Astrocyte of the spinal cord (primary cell): ENCODE results near the gene NUDT16.

Experiments
- DNase-seq: peaks from one replicate; pipeline ENCODE4 v3.0.0; 2011; ENCODE audit warnings: low read depth, low spot score
- H3K4me3 ChIP-seq: 2 replicates; pipeline ENCODE4 v1.5.1; 2011; ENCODE audit warnings: low read depth, mild to moderate bottlenecking, low read length, moderate library complexity
- in situ Hi-C: cut with HindIII; loops from 2 replicates; pipeline ENCODE4 v1.10.0; 2017; ENCODE audit warnings: low sequenced_read_pairs
- TF ChIP-seq, protein P1 (sequence below): IDR thresholded peaks from 2 replicates; pipeline ENCODE4 v1.5.1; 2012; ENCODE audit warnings: low read depth, mild to moderate bottlenecking, low read length, inconsistent platforms

The NUDT16 gene

DNA sequence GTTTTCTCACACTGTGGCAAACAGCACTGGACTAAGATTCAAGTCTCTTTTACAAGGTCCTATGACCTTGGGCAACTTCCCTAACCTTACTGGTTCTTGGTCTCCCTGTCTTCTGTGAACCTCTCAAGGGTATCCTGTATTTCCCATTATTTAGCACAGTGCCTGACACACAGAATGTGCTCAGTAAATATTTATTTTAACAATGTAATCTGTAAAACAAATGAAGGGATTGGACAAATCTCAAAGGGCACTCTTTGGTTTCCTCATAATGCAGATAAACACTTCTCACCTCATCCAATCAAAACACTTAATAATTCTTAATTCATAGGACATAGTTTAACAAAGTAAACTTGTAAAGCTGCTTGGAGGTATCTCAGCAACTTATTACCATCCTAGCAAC is 12.8 kb downstream of the NUDT16 start:
- TF ChIP-seq, protein P1, sequence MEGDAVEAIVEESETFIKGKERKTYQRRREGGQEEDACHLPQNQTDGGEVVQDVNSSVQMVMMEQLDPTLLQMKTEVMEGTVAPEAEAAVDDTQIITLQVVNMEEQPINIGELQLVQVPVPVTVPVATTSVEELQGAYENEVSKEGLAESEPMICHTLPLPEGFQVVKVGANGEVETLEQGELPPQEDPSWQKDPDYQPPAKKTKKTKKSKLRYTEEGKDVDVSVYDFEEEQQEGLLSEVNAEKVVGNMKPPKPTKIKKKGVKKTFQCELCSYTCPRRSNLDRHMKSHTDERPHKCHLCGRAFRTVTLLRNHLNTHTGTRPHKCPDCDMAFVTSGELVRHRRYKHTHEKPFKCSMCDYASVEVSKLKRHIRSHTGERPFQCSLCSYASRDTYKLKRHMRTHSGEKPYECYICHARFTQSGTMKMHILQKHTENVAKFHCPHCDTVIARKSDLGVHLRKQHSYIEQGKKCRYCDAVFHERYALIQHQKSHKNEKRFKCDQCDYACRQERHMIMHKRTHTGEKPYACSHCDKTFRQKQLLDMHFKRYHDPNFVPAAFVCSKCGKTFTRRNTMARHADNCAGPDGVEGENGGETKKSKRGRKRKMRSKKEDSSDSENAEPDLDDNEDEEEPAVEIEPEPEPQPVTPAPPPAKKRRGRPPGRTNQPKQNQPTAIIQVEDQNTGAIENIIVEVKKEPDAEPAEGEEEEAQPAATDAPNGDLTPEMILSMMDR, result no peak
- DNase-seq, result no peak
- no peak overlapping the region for H3K4me3 ChIP-seq
- in situ Hi-C loops, result no loop called here

DNA sequence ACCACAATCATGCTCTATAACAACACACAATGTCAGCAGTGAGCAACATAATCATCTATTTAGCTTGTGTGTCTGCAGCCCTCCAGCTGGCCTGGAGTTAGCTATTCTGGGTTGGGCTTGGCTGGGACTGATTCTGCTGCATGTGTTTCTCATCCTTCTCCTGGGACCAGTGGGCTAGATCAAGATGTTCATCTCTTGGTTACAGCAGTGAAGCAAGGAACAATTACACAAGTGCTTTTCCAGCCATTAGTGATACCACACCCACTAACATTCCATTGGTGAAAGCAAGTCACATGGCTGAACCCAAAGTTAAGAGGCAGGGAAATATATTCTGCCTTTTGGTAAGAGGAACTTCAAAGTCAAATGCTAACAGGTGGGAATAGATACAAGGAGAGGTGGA is 14.6 kb downstream of the NUDT16 start:
- no peak for DNase-seq
- TF ChIP-seq, protein P1, result no peak
- no peak overlapping the region for H3K4me3 ChIP-seq
- in situ Hi-C loops, result no loop called here

DNA sequence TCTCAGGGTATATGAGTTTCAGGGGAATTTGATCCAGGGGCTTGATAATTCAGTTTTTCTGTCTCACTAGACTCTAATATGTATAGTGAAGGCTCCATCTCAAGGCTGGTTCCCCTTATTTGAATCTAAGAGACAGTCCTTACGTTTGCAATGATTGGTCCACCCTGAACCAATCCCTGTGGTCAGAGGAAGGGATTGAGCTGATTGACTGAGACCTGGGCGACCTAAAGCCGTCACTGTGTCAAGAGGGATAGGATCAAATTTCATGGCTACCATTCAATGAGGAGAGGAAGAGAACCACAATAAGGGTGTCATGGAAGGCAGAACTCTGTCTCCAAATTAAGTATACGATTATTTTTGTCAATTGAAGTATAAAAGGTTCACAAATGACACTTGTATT is 16.3 kb downstream of the NUDT16 start:
- H3K4me3 ChIP-seq, result no peak overlapping the region
- in situ Hi-C loops, result no loop called here
- DNase-seq, result no peak
- TF ChIP-seq, protein P1, result no peak

DNA sequence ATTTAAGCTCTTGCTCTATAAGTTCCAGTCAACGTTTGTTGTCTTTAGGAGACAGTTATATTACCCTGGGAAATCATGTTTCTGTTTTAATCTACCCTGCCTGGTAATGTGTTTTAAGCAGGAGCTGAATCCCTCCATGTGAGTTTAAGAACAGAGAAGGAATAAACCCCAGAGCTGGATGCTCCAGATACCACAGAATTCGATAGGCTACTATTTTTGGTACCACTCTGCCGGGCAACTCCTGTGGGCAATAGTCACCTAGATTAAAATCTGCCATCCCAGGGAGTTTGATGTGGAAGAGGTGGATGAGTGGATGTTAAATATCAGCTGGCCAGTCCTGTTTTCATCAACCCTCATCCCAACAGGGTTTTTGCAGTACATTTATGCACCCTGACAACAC is 20.4 kb downstream of the NUDT16 start:
- in situ Hi-C loops, result no loop called here
- DNase-seq, result no peak
- TF ChIP-seq, protein P1, result no peak
- H3K4me3 ChIP-seq, result no peak overlapping the region

DNA sequence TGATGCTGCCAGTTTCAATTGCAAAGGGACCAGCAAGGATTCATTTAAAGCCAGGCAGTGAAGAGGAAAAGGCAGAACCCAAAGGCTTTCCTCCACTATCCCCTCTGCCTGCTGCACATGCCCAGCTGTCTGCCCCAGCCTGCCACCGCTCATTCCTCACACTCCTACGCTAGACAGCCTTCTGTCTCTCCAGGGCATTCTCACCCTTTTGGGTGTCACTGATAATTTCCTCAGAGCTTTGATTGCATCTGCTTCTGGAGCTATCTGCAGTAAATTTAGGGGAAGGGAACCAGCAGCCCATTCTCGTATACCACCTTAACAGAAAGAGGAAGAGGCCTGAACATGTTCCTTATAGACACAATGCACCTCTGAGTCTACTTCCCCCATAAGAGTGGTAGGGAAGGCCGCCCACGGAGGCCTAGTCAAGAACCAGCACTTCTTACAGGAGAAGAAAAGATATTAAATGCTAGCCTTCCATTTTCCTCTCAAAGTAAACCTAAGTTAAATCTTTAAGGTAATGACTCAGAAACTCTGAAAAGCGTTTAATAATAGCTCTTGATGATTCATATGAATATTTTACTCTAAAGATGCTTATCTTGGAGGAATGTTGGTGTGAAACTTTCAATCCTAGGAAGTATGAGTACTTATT is 20.9 kb downstream of the NUDT16 start:
- in situ Hi-C loops, result no loop called here
- H3K4me3 ChIP-seq, result no peak overlapping the region
- peak; percentile 56 for DNase-seq
- TF ChIP-seq, protein P1, result no peak

DNA sequence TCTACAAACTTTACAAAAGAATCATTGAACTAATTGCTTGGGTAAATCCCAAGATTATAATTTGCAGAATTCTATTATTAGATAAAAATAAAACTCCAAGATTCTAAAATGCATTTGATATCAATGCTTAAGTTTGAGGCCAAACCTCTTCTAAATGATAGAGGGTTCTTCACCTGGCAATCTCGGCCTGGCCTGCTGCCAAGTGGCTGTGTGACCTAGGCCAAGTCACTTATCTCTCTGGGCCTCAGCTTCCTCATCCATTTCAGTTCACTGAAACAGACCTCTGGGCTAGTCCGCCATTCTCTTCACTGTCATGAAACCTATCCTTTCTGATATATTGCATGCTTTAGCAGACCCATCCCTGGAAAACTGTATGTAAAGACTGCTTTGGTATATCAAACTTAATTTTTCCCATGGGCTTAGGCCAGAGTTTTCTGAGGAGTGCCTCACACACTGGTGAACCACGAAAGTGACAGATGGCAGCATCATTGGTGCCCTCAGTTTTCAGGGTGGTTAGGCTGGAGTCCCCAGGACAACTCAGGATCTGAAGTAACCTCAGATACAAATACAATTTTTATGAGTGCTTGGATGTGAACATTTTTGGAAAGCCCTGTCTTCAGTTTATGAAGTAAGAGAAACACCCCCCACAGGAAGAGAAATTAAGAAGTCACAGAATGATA is 21.8 kb downstream of the NUDT16 start:
- in situ Hi-C loops, result no loop called here
- DNase-seq, result no peak
- TF ChIP-seq, protein P1, result no peak
- H3K4me3 ChIP-seq, result no peak overlapping the region
